OCI-LY3 (cell line): ENCODE measurements around the gene HYOU1.

Experiments used
- H2AFZ ChIP-seq: fragments of 200-600, 300-600 bp; shearing (Covaris generic); 2 replicates; pipeline ENCODE4 v1.6.0; 2014; ENCODE audit warnings: antibody characterized with exemption, low read depth, low read length
- H3K27ac ChIP-seq: fragments of 200-600, 300-600 bp; sonication (generic); 2 replicates; pipeline ENCODE4 v1.5.1; 2014; ENCODE audit warnings: mild to moderate bottlenecking, low read length, moderate library complexity, mixed read lengths
- H3K27me3 ChIP-seq: fragments of 200-600, 300-600 bp; sonication (generic); 2 replicates; pipeline ENCODE4 v1.6.1; 2014; ENCODE audit warnings: low read depth, low read length, mixed read lengths
- H3K36me3 ChIP-seq: fragments of 200-600, 300-600 bp; sonication (generic); replicated peaks from 2 replicates; pipeline ENCODE3; 2014; ENCODE audit warnings: low read depth, low read length, mixed read lengths
- H3K4me1 ChIP-seq: fragments of 300-600, 200-600 bp; sonication (generic); 2 replicates; pipeline ENCODE4 v1.6.1; 2014; ENCODE audit warnings: low read length, mixed read lengths
- H3K4me2 ChIP-seq: fragments of 200-600, 300-600 bp; sonication (generic); 2 replicates; pipeline ENCODE4 v1.6.1; 2014; ENCODE audit warnings: low read length, mixed read lengths
- H3K4me3 ChIP-seq: fragments of 300-600, 200-600 bp; sonication (generic); 2 replicates; pipeline ENCODE4 v1.5.1; 2014; ENCODE audit warnings: antibody characterized with exemption, mild to moderate bottlenecking, low read length, moderate library complexity
- H3K79me2 ChIP-seq: fragments of 300-600, 200-600 bp; shearing (Covaris generic); 2 replicates; pipeline ENCODE4 v1.6.1; 2014; ENCODE audit warnings: mild to moderate bottlenecking, low read length, mixed read lengths
- H3K9ac ChIP-seq: fragments of 300-600, 200-600 bp; shearing (Covaris generic); 2 replicates; pipeline ENCODE4 v1.6.0; 2014; ENCODE audit warnings: mild to moderate bottlenecking, low read length, moderate library complexity
- H3K9me3 ChIP-seq: fragments of 200-600, 300-600 bp; shearing (Covaris generic); 2 replicates; pipeline ENCODE4 v1.6.1; 2014; ENCODE audit warnings: low read length, mixed read lengths; ENCODE audit not compliant: insufficient read depth
- H4K20me1 ChIP-seq: fragments of 200-600, 300-600 bp; sonication (generic); 2 replicates; pipeline ENCODE4 v1.6.1; 2016; ENCODE audit warnings: low read length, mixed read lengths; ENCODE audit not compliant: insufficient read depth
- EZH2phosphoT487 ChIP-seq: fragments of 200-600 bp; shearing (Covaris generic); IDR thresholded peaks from 2 replicates; pipeline ENCODE4 v1.6.1; 2018; ENCODE audit warnings: antibody characterized with exemption, mixed run types, low read depth
- TF ChIP-seq, protein P1 (sequence below): fragments of 200-600, 300-600 bp; sonication (generic); IDR thresholded peaks from 2 replicates; pipeline ENCODE4 v1.5.1; 2014; ENCODE audit warnings: antibody characterized with exemption, low read length, low read depth

HYOU1 gene

DNA sequence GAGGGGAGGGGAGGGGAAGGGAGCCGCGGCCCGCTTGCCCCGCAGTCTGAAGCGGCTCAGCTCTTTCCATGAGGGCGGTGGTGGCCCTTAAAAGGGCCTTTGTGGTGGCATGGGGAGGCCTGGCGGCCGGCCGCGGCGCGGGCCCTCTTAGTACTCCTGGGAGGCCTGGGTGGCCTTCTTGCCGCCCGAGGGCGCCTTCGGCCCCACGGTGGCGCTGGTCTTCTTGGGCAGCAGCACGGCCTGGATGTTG, 37.7 kb upstream of the HYOU1 start:
- Histone ChIP-seq H3K36me3 (peaks cover 58% of the 10 kb centered on the region), H3K79me2 (peaks cover 38% of the 10 kb centered on the region), H3K4me2 (peak overlapping the region; percentile 96), H3K9ac (peak overlapping the region; percentile 92), H2AFZ (no peak overlapping the region), H3K27ac (peak overlapping the region; percentile 73), H3K4me1 (peaks cover 31% of the 10 kb centered on the region), H3K27me3 (no peaks in the 10 kb centered on the region), H3K4me3 (peak overlapping the region; percentile 97), H4K20me1 (peaks cover 26% of the 10 kb centered on the region), H3K9me3 (no peaks in the 10 kb centered on the region)
- TF ChIP-seq, protein P1, sequence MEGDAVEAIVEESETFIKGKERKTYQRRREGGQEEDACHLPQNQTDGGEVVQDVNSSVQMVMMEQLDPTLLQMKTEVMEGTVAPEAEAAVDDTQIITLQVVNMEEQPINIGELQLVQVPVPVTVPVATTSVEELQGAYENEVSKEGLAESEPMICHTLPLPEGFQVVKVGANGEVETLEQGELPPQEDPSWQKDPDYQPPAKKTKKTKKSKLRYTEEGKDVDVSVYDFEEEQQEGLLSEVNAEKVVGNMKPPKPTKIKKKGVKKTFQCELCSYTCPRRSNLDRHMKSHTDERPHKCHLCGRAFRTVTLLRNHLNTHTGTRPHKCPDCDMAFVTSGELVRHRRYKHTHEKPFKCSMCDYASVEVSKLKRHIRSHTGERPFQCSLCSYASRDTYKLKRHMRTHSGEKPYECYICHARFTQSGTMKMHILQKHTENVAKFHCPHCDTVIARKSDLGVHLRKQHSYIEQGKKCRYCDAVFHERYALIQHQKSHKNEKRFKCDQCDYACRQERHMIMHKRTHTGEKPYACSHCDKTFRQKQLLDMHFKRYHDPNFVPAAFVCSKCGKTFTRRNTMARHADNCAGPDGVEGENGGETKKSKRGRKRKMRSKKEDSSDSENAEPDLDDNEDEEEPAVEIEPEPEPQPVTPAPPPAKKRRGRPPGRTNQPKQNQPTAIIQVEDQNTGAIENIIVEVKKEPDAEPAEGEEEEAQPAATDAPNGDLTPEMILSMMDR, result peak; percentile 56; the same call in 1 of the 2 replicates
- TF ChIP-seq EZH2phosphoT487, result no peak

DNA sequence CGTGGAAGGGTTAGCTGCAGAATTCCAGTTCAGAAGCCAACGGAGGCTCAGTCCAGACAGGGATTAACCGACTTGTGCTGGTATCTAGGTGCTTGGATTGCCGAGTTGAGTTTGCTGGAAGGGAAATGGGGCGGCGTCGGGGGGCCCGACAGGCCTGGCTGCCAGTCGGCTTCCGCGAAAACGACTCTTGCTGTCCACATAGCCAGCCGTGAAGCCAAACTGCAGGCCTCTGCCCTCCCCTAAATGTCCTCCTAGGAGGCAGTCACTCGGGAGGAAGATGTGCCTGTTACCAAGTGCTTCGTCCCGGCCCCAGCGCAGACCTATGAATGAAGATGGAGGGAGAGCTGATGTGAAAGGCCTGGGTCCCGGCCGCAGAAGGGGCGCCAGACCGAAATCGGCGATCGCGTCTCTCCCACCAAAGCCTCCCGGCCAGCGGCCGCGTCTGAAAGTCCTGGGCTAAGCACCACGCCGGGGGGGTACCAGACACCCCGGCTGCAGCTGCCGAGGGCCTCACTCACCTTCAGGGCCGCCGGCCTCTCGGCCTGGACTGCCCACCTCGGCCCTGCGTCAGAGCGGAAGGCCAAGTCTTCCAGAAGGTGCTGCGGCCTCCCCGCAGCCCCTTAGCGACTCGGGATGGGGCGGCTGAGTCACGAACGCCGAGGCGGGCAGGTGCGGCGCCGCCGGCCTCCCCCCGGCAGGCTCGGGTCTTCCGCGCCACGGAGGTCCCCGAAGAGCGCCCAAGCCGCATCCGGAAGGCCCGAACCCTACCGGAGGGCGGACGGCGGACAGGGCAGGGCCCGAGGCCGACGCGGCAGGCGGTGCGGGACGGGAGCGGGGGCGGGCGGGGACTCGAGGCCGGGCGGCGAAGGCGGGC, 37.2 kb upstream of the HYOU1 start:
- Histone ChIP-seq H3K4me3 (peak overlapping the region; percentile 97), H3K9ac (peak overlapping the region; percentile 92), H3K36me3 (peaks cover 58% of the 10 kb centered on the region), H4K20me1 (peaks cover 26% of the 10 kb centered on the region), H3K4me2 (peak overlapping the region; percentile 96), H3K27me3 (no peaks in the 10 kb centered on the region), H2AFZ (no peak overlapping the region), H3K4me1 (peaks cover 31% of the 10 kb centered on the region), H3K27ac (peak overlapping the region; percentile 73), H3K79me2 (peaks cover 37% of the 10 kb centered on the region), H3K9me3 (no peaks in the 10 kb centered on the region)
- TF ChIP-seq EZH2phosphoT487, result no peak
- TF ChIP-seq, protein P1, result no peak

DNA sequence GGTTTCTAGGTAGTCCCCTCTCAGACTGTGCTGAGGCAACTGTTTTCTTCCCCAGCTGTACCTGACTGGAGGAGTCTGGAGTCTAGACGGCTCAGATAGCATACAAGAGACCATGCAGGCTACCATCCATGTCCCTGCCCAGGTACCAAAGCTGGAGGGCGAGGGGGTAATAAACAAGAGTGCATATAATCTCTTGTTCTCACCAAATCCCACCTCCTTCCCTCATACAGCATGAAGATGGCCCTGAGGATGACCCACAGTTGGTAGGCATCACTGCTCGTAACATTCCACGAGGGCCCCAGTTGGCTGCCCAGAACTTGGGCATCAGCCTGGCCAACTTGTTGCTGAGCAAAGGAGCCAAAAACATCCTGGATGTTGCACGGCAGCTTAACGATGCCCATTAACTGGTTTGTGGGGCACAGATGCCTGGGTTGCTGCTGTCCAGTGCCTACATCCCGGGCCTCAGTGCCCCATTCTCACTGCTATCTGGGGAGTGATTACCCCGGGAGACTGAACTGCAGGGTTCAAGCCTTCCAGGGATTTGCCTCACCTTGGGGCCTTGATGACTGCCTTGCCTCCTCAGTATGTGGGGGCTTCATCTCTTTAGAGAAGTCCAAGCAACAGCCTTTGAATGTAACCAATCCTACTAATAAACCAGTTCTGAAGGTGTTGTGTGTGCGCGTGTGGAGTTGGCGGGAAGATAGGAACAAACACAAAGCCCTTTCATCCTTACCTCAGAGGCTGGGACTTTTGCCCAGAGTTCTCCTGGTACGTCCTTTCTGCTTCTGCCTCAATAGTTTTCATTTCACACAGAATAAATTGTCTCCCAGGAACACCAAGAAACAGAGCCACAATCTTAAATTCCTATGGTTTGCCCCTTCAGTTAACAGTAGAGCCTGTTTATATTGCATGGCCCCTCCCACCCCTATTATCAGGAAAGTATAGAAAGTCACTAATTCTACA, 36.2 kb upstream of the HYOU1 start:
- Histone ChIP-seq H3K4me2 (peak overlapping the region; percentile 96), H3K36me3 (peaks cover 54% of the 10 kb centered on the region), H3K9ac (peak overlapping the region; percentile 92), H3K9me3 (no peaks in the 10 kb centered on the region), H3K4me1 (peaks cover 31% of the 10 kb centered on the region), H3K79me2 (peaks cover 37% of the 10 kb centered on the region), H3K27ac (peak overlapping the region; percentile 73), H2AFZ (no peak overlapping the region), H3K27me3 (no peaks in the 10 kb centered on the region), H4K20me1 (peaks cover 26% of the 10 kb centered on the region), H3K4me3 (peak overlapping the region; percentile 97)
- no peak for TF ChIP-seq EZH2phosphoT487
- TF ChIP-seq, protein P1, result no peak
